GM06990 (cell line): ENCODE data around the gene GATAD2A.

Source experiments
- DNase-seq: peaks from one replicate; pipeline ENCODE4 v3.0.0-alpha.2; 2011; ENCODE audit not compliant: insufficient read length; ENCODE audit errors: extremely low read depth
- H3K27me3 ChIP-seq: replicated peaks from 2 replicates; pipeline ENCODE4 v1.6.0; 2011; ENCODE audit warnings: low read length; ENCODE audit not compliant: control insufficient read depth, insufficient read depth
- H3K36me3 ChIP-seq: 2 replicates; pipeline ENCODE4 v1.5.1; 2011; ENCODE audit warnings: low read length; ENCODE audit not compliant: control insufficient read depth, insufficient read depth
- H3K4me3 ChIP-seq: replicated peaks from 2 replicates; pipeline ENCODE4 v1.5.1; 2011; ENCODE audit warnings: low read depth, mild to moderate bottlenecking, control low read depth, low read length
- TF ChIP-seq, protein P1 (sequence below): IDR thresholded peaks from 2 replicates; pipeline ENCODE4 v1.5.1; 2011; ENCODE audit warnings: low read length, control low read depth, mild to moderate bottlenecking, inconsistent platforms; ENCODE audit not compliant: insufficient read depth, poor library complexity, severe bottlenecking

The GATAD2A gene, protein sequence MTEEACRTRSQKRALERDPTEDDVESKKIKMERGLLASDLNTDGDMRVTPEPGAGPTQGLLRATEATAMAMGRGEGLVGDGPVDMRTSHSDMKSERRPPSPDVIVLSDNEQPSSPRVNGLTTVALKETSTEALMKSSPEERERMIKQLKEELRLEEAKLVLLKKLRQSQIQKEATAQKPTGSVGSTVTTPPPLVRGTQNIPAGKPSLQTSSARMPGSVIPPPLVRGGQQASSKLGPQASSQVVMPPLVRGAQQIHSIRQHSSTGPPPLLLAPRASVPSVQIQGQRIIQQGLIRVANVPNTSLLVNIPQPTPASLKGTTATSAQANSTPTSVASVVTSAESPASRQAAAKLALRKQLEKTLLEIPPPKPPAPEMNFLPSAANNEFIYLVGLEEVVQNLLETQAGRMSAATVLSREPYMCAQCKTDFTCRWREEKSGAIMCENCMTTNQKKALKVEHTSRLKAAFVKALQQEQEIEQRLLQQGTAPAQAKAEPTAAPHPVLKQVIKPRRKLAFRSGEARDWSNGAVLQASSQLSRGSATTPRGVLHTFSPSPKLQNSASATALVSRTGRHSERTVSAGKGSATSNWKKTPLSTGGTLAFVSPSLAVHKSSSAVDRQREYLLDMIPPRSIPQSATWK

DNA sequence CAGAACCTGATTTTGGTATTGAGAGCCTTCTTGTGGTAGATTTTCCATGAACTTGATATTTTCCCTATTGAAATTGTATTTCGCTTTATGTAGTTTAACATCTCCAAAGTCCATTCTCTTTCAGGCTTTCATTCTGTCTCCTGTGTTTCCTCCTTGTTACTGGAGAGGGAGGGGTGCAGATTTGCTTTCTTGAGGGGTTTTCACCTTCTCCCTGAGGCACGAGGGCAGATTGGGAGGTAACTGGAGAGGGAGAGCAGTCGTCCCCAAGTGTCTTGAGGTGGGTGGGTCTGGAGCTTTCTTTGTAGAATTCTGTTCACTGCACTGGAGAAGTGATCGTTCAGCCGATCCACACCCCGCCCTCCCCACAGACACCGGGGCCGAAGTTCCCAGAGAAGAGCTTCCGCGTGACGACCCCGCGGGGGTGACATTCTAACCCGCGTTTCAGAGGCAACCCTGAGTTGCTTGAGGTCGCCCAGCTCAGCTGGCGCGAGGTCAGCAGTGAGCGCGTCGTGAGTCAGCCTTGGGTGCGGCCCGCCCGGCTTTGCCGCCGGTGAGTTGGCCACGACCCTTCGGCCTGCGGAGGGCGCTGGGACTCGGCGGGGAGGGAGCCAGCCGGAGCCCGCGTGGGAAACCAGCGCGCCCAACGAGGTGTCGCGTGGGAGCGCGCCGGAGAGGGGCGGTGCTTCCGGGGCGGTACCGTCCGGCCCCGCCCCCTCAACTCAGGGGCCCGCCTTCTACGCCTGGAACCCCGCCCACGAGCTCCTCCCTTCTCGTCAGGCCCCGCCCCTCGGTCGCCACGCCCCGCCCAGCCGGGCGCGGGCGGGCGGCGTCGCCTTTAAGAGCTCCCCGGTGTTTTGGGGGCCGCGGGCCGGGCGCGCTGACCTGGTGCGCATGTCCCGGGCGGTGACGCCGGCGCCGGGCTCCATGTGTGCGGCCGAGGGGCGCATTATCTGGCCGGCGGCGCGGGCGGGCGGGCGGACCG, at the start of gene GATAD2A:
GATAD2A (plus strand) TSS at position 797 of the 982 bp plus-strand sequence. CDS start 59,671 bp downstream, outside the sequence.
- TF ChIP-seq, protein P1, sequence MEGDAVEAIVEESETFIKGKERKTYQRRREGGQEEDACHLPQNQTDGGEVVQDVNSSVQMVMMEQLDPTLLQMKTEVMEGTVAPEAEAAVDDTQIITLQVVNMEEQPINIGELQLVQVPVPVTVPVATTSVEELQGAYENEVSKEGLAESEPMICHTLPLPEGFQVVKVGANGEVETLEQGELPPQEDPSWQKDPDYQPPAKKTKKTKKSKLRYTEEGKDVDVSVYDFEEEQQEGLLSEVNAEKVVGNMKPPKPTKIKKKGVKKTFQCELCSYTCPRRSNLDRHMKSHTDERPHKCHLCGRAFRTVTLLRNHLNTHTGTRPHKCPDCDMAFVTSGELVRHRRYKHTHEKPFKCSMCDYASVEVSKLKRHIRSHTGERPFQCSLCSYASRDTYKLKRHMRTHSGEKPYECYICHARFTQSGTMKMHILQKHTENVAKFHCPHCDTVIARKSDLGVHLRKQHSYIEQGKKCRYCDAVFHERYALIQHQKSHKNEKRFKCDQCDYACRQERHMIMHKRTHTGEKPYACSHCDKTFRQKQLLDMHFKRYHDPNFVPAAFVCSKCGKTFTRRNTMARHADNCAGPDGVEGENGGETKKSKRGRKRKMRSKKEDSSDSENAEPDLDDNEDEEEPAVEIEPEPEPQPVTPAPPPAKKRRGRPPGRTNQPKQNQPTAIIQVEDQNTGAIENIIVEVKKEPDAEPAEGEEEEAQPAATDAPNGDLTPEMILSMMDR, result peak; percentile 20
- Histone ChIP-seq H3K36me3 (no peaks in the 10 kb centered on the region), H3K27me3 (no peaks in the 10 kb centered on the region), H3K4me3 (peak within 1 kb of the TSS; percentile 88)
- peak; percentile 92 for DNase-seq

DNA sequence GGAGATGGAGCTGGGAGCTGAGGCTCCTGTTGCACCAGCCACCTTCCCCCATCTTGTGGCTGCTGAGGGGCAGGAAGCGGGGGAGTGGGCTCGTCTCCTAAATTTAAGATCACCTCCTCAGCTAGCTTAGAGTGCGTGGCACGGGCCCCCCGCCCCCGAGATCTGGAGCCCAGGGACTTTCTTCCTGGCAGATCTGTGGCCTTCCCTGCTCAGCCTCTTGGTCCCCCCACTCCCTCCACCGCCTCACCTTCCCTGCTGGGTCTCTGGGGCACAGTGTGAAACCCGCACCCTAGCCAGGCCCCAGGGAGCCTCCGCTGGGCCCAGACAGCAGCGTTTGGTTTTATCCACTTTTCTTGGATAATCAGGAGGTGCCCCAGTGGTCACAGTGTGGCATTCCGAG, 49.0 kb upstream of the GATAD2A start:
- H3K36me3 ChIP-seq, result peaks cover 42% of the 10 kb centered on the region
- H3K4me3 ChIP-seq, result no peak overlapping the region
- no peak for DNase-seq
- H3K27me3 ChIP-seq, result no peaks in the 10 kb centered on the region
- TF ChIP-seq, protein P1, result no peak

DNA sequence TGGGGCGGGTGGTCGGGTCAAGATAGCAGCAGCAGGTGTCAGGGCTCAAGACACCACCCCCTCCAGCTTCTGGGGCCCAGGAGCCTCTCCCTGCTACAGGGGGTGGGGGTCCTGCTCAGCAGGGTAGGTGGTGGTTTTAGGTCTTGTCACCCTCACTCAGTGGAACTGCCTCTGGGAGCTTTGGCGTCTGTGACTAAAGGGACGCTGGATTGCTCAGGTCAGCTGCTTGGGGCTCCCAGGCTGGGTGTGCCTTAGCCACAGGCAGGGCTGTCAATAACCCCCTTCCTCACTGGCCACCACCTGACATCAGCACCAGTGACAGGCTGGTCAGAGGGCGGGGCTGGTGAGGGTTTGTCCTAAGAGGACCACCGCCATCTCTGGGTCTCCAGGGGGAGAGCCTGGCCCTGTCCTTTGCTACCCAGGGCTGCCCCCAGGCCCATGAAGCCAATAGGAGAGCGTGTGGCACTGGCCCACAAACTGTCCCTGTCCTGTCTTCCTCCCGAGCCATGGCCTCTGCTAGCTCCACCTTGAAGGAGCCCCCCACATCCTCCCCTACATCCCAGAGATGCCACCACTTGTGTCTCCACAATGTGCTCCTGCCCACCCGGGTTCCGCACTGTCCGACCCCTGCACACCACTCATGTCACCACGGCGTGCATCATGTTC, 48.4 kb upstream of the GATAD2A start:
- H3K27me3 ChIP-seq, result no peaks in the 10 kb centered on the region
- no peak overlapping the region for H3K4me3 ChIP-seq
- peaks cover 42% of the 10 kb centered on the region for H3K36me3 ChIP-seq
- TF ChIP-seq, protein P1, result no peak
- DNase-seq, result no peak

DNA sequence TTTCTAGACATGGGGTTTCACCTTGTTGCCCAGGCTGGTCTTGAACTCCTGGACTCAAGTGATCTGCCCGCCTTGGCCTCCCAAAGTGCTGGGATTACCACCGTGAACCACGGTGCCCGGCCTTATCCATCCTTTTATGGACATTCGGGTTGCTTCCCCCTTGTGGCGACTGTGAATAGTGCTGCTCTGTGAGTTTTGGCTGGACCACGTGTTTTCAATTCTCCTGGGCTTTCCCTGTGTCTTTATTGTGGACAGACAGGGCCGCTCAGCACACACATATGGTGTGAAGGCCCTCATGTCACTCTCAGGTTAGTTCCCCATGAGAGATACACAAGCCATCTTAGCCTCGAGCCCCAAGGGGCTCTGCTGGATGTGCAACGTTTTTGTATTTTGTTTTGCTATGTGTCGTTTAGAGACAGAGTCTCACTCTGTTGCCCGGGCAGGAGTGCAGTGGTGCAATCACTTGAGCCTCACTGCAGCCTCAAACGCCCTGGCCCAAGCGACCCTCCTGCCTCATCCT, 44.3 kb upstream of the GATAD2A start:
- H3K36me3 ChIP-seq, result peaks cover 8% of the 10 kb centered on the region
- TF ChIP-seq, protein P1, result peak; percentile 81
- no peaks in the 10 kb centered on the region for H3K27me3 ChIP-seq
- no peak overlapping the region for H3K4me3 ChIP-seq
- peak; percentile 36 for DNase-seq

DNA sequence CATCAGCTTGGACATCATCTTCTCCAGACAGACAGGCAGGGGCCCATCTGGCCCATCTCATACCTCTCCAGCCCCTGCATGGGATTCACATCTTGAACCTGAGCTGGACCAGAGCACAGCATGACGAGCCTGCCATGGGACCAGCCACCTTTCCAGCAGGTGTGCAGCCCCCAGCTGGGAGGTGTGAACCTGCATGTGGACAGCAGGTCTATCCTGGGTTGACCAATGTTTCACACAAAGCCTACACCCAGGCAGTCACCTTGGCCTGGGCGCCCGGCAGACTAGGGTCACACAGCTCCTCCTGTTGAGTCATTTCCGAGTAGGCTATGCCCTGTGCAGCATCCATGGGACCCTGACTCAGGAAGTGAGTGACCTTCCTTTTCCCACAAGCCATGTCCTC, 43.4 kb upstream of the GATAD2A start:
- TF ChIP-seq, protein P1, result no peak
- H3K27me3 ChIP-seq, result no peaks in the 10 kb centered on the region
- DNase-seq, result no peak
- no peak overlapping the region for H3K4me3 ChIP-seq
- H3K36me3 ChIP-seq, result peaks cover 2% of the 10 kb centered on the region
